Adrenal gland (tissue), 5 donors: Measurements from ENCODE around the gene PXYLP1.

Source experiments
- POLR2A ChIP-seq, 2 donors: fragments of 450-650 bp; IDR thresholded peaks; one replicate each; pipeline ENCODE4 v1.6.1; 2017; ENCODE audit warnings: antibody characterized with exemption in 2 of 2, mild to moderate bottlenecking in 2 of 2, moderate library complexity in 1 of 2
- TF ChIP-seq, protein P1 (sequence below), 6 experiments: fragments of 450-650 bp in 4 of 6; fragments of 200-600 bp in 2 of 6; sonication (generic) in 1 of 6; IDR thresholded peaks; 1 replicate in 5 of 6; 2 replicates in 1 of 6; pipeline versions ENCODE4 v1.5.1 to v1.8.0; 2016 to 2021; ENCODE audit warnings: antibody characterized with exemption in 6 of 6, mild to moderate bottlenecking in 2 of 6, moderate library complexity in 1 of 6
- donor health status: DM: no; HTN: no; CAD: no.

GRCh38 chr3:141212101-141212500 is 19.5 kb upstream of the PXYLP1 start:
- TF ChIP-seq, protein P1, sequence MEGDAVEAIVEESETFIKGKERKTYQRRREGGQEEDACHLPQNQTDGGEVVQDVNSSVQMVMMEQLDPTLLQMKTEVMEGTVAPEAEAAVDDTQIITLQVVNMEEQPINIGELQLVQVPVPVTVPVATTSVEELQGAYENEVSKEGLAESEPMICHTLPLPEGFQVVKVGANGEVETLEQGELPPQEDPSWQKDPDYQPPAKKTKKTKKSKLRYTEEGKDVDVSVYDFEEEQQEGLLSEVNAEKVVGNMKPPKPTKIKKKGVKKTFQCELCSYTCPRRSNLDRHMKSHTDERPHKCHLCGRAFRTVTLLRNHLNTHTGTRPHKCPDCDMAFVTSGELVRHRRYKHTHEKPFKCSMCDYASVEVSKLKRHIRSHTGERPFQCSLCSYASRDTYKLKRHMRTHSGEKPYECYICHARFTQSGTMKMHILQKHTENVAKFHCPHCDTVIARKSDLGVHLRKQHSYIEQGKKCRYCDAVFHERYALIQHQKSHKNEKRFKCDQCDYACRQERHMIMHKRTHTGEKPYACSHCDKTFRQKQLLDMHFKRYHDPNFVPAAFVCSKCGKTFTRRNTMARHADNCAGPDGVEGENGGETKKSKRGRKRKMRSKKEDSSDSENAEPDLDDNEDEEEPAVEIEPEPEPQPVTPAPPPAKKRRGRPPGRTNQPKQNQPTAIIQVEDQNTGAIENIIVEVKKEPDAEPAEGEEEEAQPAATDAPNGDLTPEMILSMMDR (IDR thresholded peaks at IDR 0.05), result no peak
- TF ChIP-seq POLR2A (IDR thresholded peaks at IDR 0.05), result no peak
